ENCODE data around the gene INMT.

- TF ChIP-seq CTCF (IDR thresholded peaks at IDR 0.05; ENCODE audit: insufficient read depth, low read length) (no peak), POLR2AphosphoS5 (IDR thresholded peaks at IDR 0.05; ENCODE audit: low read depth) (no peak)
These were observed 29.0 kb downstream of the INMT start for GRCh38 chr7:30780941-30781340.

Measured in HL-60 (cell line).